GM19452 (cell line): ENCODE measurements around the gene PM20D1.
"Not testable (repeated sequence)": the region's sequence is repeated elsewhere in the genome, so short reads cannot be mapped to it uniquely, and the experiment has no call there.

Source experiments
- ATAC-seq: cut with Tn5 transposase; IDR thresholded peaks from one replicate; pipeline ENCODE4 v1.9.1; 2021; ENCODE audit not compliant: unreplicated experiment

PM20D1 gene

DNA sequence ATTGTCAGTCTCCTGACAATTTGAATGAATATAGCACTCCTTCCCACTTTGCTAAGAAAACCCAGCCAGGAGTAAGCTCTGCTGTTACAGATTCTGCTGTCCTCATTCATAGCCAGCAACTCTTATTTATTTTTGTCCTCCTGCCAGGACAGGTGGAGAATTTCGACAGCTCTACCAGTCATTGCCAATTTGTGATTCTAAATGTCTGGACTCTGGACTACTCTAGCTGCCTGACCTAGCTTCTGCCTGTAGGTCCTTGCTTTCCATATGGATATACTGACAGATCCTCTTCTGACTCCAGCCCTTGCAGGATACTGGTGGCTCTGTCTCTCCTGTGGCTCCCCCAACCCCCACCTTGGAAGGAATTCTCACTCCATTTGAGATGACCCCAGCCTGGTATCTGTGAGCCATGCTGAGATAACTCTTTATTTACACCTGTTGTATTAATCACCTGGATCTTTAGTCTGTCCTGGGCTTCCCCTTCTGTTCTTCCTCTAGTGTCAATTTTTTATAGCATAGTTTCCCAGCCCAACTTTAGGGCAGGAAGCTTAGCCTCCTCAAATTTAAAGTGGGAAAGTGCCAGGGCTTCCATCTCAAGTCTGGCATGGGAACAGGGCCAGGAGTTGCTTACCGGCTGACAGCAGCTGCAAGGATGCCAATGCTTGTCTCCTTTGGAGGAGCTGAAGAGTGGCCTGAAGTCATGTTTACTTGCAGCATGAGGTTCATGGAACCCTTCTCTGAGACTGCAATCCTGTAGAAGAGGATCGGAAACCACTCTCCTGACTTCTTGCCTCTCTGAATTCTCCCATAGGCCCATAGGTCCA lies 6.7 kb downstream of the PM20D1 start:
- no peak for ATAC-seq

DNA sequence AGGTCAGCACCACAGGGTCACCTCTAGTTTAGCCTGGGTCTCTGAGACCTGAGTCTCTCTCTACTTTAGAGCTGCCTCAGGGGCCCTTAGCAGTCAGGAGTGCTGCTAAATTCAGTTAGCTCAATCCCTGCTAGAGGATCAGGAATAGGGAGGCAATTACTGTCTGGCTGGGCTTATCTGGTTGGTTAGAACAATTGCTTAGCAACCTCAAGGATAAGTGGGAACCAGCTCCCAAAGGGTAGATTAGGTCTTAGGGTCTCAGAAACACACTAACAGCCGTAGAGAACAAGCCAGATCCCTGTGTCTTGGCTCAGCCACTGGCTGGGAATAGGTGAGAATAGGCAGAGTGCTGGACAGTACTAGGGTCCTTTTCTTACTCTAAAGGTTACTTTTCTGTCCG lies 7.7 kb downstream of the PM20D1 start:
- no peak for ATAC-seq

DNA sequence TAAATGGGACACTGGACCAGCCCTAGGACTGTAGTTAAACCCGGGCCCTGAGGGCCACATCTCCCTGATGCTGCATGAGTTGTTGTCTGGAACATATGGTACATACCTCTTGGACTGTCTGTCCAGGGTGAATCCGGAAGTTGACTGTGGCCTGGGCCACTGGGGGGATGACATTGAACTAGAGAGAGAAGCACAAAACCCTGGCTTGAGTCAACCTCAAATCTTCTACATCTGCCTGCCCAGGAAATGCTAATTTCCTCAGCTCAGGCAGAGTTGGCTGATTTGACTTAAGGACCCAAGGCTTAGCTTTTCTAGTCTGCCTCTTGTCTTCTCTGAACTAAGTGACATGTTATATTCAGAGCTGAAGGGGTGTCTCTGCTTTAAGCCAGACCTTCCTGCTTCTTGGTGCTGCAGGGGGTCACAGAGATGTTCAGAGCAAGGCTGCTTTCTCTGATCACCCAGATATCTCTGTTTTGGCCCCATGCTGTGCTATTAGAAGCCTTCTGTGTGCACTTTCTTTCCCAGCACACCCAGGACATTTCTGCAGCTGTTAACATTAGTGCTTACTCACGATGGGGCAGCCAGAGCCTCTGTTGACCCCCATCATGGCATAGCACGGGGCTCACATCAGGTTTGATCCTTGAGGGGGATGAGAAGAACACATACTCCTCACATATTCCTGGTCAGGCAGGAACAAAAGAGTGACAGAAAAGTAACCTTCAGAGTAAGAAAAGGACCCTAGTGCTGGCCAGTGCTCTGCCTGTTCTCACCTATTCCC lies 9.6 kb downstream of the PM20D1 start:
- ATAC-seq, result no peak

DNA sequence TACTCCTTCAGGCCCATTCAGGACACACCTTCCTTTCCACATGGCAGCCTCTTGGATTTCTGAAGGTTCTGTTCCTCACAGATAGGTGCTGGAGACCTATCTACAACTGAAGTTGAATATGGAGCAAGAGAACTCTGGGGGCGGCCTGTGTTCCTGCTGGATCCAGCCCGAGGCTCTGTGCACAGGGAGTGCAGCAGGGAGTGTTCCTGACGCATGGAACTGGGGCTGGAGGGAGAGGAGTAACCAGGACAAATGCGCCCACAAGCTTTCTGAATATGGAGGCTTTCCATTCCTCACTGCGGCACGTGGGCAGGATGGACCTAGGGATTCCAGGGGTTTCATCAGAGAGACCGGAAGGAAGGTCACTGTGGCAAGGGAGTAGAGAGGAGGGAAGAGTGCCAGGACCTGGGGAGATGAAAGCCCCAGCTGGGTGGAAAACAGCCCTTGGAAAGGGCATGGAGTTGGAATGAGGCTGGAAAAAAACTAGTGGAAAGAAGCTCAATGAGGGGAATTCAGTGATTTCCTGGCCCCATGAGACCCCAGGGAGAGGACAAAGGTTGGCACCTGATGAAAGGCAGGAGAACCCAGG lies 12.5 kb downstream of the PM20D1 start:
- ATAC-seq, result no peak

DNA sequence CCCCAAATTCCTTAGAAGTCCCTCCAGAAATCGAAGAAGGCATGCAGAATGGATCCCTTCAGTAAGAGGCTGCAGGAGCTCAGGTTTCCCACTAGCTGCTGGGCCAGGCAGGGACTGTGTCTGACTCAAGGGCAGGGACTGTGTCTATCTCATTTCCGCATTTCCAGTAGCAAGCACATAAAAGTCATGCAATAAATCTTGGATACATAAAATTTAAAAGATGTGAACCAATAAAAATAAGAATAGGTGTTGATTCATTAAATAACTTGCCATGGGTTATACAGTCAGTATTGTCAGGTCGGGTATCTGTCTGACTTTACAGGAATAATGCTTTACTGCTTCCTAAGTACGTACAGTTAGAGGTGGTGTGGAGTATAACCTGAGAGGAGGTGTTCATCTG lies 15.2 kb downstream of the PM20D1 start:
- ATAC-seq, result no peak

DNA sequence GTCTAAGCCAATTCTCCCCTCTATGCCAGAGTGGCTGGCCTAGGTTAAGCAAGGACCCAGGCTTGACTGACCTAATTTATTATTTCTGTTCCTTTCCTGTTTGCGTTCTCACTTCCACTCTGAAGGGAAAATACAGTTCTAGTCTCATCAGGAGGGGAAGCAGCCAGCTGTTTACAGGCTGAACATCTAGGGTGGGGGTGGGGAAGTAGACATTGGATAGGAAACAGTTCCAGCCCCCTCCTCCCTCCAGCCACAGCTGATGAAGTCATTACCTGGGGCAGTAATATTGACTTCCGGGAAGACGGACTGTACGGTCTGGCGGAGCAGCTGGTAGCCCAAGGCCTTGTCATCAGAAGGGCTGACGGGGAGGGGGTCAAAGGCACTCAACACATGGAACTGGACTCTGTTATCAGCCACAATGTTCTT lies 17.6 kb downstream of the PM20D1 start:
- no peak for ATAC-seq

DNA sequence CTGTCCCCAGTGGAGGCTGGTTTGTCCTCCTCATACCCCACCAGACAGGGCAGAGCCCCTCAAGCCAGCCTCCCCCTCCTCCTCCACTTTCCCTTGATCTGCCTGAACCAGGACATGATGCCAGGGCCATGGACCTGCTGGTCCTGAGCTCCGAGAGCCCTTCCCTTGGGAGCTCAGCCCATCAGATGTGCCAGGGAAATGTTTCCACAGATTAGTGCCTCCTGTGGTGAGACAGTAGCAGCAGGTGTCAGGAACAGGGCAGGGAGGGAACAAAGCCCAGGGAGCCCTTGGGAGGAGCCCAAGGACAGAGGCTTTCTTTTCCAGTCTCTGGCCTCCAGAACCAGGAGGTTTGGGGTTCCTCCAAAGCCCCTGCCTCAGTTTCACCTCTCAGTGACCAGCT lies 22.3 kb downstream of the PM20D1 start:
- no peak for ATAC-seq

DNA sequence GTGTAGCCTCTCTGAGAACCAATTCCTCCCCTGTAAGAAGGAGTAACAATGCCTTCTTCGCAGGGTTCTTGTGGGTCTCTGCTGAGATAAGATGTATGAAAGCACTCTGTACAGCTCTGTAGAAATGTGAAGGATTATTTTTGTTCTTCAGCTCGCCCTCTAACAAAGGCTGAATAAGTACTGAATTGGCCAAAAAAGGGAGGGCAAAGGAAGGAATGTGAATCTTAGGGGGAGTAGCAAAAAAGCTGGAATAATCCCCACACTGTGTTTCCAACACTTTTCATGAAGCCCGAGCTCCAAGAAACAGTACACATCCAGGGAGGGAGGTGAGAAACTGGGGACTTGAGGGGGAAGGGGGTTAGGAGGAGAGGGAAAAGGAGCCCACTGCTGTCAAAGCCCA lies 22.9 kb downstream of the PM20D1 start:
- ATAC-seq, result no peak

DNA sequence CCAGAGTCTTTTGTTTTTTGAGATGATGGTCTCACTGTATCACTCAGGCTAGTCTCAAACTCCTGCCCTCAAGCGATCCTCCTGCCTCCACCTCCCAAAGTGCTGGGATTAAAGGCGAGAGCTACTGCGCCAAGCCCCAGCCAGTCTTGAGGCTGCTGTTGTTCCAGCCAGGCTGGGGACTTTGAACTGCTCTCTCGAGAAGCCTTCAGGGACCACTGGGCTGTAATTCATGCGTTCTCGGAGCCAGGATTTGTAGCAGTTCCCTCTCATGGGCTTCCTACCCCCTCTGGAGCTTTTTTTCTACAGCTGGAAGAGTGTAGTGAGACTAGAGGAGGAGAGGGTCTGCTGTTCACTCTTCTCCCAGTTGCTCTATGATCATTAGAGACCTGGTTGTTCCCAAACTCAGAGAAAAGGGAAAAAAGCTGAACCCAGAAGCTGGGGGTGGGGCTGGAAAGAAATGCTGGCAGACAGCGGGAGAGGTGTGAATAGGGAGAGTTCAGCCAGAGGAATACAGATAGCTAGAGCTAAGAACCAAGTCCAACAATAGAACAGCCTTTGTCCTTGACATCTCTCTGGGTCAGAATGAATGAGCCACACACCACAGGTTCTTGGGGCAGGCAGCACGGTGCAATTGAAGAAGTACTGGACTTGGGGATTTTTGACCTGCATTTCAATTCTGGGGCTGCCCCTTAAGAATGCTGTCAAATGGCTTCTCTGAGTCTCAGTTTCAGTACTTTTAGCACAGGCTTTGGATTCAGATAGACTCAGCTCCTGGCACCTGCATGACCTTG lies 23.7 kb downstream of the PM20D1 start:
- ATAC-seq, result no peak

DNA sequence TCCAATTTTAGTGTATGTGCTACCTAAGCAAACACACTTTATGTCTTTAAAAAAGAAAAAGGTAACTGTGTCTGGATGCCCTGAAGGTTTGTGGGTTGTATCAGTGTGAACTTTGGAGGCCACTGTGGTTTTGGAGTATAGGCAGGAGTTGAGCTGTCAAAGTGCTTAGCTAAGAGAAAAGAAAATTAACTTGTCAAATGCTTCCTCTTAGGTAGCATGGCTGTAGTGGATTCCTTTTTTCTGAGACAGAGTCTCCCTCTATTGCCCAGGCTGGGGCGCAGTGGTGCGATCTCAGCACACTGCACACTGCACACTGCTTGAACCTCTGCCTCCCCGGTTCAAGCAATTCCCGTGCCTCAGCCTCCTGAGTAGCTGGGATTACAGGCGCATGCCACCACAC lies 25.8 kb downstream of the PM20D1 start:
- ATAC-seq, result no peak

DNA sequence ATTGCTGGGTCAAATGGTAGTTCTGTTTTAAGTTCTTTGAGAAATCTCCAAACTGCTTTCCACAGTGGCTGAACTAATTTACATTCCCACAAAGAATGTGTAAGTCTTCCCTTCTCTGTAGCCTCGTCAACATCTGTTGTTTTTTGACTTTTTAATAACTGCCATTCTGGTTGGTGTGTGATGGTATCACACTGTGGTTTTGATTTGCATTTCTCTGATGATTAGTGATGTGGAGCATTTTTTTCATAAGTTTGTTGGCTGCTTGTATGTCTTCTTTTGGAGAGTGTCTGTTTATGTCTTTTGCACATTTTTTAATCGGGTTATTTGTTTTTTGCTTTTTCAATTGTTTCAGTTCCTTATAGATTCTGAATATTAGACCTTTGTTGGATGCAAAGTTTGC lies 26.7 kb downstream of the PM20D1 start:
- ATAC-seq, result not testable (repeated sequence)

DNA sequence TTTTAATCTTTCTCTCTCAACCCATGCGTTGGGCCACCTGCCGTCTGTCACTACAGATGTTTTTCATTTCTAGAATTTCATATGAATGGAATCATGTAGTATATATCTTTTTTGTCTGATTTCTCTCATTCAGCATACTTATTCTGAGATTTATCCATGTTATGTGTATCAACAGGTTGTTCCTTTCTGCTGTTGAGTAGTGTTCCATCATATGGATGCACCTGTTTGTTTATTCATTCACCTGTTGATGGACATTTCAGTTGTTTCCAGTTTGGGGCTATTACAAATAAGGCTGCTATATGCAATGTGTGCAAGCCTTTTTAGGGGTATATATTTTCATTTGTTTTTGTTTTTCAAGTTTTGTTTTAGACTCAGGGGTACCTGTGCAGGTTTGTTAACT lies 27.5 kb downstream of the PM20D1 start:
- no peak for ATAC-seq

DNA sequence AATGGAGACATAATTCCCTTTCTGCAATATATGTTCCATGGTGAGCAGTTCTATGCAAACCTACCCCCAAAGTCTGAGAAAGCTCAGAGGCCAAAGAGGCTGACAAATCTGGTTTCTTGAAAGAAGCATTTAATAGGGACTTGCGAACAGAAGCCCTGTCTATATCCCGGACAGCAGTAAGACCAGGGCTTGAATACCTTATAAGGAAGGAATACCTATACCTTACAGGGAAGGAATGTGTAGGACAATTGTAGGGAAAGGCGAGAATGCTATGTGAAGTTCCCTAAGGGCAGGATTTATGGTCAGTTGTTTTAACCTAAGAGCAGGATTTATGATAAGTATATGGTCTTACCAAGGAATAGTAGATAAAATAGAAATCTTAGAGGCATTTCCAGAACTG lies 31.9 kb downstream of the PM20D1 start:
- ATAC-seq, result no peak

DNA sequence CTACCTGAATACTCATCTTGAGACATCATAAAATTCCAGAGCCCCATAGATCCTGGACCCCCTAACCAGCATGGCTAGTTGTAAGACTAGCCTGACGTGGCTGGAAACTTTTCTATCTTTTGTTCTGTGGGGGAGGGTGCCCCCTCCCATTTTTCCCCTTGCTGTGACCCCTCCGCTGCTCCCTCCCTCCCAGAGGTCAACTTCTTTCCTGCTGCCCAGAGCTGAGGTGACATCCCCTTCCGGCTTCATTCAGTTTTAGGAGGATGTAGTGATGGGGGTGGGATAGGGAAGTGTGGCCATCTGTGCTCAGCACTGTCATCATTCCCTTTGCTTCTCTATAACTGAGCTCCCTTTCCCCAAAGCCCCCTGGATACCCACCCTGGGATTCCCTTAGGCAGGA lies 32.6 kb downstream of the PM20D1 start:
- ATAC-seq, result no peak

DNA sequence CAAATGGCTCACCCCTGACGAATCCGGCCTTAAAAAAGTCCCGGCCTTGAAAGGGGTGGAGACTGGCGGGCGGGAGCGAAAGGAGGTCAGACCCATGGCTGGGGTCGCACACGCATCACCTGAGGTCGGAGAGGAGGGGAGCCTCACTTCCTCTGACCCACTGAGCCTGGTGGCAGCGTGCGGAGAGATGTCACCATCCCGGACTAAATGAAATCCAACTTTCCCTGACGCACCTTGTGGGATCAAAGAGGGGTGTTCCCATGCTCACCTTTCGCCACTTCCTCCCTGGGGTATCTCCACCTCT lies 36.2 kb downstream of the PM20D1 start:
- ATAC-seq, result no peak

DNA sequence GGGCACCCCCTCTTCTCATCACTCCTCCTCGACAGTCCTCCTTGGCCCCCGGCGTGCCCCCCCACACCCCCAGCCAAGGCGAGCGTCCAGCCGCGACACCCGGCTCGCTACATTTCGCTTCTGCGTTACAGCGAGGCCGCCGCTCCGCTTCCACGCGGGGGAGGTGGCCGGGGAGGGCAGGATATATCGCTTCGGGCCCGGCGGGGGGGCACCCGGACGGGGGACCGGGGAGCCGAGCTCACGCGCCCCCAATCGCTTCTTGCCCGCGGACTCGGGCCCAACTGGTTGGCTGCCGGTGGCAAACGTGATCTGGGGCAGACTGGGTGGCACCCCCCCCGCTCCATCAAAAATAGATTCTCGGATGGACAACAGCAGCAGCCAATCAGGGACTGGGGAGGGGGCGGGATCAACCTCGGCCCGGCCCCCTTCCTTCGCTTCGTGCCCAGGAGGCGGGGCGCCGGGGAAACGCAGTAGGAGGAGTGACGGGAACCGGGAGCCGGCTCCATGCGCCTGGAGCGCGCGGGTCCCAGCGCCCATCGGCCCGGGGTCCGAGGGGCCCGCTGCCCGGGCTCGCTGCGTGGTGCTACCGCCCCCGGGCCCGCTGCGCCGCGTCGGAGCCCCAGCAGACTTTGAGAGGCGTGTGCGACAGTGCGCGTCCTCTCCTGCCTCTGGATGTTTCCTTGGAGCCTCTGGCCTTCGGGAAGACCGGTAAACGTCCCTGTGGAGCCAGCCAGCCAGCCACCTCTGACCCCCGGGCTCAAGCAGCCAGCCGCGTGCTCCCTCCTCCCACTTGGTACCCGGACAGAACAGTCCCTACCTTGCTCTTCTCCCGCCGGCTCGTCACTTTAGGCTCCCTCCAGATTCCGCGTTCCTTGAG lies 36.8 kb downstream of the PM20D1 start, which contains the start of gene SLC41A1:
Gene SLC41A1 (minus strand): TSS at position 321 of the 877 bp plus-strand sequence. CDS start 2,757 bp downstream, outside the sequence.
- ATAC-seq, result peak; percentile 83

DNA sequence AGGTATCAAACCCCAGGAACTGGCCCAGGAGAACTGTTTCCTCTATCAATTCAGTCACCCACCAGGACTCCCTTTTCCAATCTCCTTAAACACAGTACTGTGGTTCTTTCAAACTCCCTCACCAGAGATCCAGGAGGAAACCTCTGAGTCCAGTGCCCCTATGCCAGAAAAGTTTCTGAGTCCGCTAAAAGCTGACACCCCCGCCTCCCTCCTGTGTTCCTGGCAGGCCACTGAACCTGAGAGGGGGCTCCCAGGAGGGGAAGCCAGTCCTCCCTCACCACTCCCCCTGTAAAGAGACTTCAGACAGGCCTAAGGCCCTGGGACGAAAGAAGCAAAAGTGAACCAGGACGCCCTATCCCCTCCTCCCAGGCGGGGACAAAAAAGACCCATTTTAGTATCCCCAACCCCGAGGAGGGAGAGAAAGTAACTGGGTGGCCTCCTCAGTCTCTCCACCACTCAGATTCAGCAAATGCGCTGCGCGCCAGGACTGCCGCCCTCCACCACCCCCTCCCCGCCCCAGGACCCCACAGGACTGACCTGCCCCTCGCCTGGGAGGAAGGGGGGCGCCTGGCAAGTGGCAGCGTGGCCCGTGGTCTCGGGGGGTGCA lies 37.6 kb downstream of the PM20D1 start:
- no peak for ATAC-seq

DNA sequence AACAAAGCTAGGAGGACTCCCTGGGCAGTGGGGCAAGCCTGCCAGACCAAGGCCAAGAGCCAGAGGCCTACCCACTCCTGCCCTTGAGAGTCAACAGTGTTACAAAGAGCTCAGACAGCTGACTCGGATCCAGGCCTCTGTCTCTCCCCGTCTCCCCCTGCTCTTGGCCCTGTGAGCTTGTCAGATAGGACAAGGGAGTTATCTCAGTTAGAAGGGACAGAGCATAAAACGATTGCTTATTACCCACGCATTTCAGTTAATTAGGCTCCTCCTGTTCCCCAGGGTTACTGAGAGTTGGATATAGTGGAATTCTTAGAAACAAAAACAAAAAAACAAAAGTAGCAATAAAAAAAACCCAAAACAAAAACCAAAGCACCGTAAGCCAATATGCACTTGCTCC lies 38.3 kb downstream of the PM20D1 start:
- ATAC-seq, result no peak

DNA sequence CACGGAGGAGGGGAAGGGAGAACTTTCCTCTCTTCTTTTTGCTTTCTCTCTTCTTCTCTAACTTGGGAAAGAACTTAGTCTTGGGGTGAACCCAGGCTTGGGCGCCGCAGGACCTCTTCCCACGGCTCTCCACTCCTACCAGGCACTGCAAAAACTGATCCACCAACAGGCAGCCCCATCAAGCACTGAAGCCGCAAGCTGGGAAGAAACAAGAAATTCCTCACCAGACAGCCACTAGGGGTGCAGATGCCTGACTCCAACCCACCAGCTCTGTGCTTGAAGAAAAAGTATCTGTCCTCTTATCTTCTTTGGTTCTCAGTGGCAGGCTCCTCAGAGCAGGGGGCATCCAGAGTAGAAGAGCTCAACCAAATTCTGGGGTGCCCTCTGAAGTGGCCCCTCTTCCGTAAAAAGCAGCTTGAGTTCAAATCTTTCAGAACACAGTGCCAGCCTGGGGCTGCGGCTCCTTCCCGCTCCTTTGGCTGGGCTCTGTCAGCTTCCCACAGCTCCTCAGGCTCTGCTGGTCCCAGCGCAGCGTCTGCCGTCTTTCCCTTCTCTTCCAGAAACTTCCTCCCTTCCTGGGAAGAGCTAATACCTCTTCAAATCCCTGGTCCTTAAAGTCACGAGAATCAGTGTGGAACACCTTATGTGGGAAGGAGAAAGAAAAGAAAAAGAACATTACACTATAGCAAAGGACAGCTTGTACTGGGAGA lies 39.3 kb downstream of the PM20D1 start:
- ATAC-seq, result no peak
